Measurements from ENCODE around the gene DOK4.

DNA sequence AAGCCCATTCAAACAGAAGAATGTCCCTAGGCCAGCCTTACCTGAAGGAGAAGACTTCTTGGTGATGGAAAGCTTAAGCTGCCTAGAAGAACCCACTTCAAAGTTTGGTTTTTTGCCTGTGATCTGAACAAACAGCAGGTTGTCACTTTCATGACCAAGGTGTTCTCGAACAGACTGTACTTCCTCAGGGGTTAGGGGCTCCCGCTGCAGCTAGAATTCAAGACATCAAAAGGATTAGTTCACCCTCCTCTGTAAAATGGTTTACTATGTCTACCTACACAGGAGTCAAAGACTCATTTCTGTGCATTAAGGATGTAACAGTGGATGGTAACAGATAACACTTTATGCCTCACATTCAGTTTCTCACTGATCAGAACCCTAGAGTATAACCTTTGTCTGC lies 52.3 kb downstream of the DOK4 start:
- TF ChIP-seq, protein P1, sequence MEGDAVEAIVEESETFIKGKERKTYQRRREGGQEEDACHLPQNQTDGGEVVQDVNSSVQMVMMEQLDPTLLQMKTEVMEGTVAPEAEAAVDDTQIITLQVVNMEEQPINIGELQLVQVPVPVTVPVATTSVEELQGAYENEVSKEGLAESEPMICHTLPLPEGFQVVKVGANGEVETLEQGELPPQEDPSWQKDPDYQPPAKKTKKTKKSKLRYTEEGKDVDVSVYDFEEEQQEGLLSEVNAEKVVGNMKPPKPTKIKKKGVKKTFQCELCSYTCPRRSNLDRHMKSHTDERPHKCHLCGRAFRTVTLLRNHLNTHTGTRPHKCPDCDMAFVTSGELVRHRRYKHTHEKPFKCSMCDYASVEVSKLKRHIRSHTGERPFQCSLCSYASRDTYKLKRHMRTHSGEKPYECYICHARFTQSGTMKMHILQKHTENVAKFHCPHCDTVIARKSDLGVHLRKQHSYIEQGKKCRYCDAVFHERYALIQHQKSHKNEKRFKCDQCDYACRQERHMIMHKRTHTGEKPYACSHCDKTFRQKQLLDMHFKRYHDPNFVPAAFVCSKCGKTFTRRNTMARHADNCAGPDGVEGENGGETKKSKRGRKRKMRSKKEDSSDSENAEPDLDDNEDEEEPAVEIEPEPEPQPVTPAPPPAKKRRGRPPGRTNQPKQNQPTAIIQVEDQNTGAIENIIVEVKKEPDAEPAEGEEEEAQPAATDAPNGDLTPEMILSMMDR (IDR thresholded peaks at IDR 0.05): no peak
- no peak for TF ChIP-seq POLR2A (IDR thresholded peaks at IDR 0.05)
- no peak for TF ChIP-seq POLR2AphosphoS5 (IDR thresholded peaks at IDR 0.05; ENCODE audit: insufficient read depth in 1 of 2, low read depth in 1 of 2)

All from vagina (tissue), 2 donors.